OCI-LY1 (cell line): ENCODE results near the gene MEIS1.

ENCODE experiments used
- EZH2 ChIP-seq: fragments of 200-600 bp; sonication (generic), shearing (Covaris generic); IDR thresholded peaks from 2 replicates; pipeline ENCODE4 v1.8.0; 2017; ENCODE audit warnings: borderline replicate concordance, mixed run types, mild to moderate bottlenecking, antibody characterized with exemption, low read length, moderate library complexity, mixed read lengths
- TF ChIP-seq, protein P1 (sequence below): fragments of 200-600 bp; sonication (generic), shearing (Covaris generic); IDR thresholded peaks from 2 replicates; pipeline ENCODE4 v1.5.1; 2017; ENCODE audit warnings: mild to moderate bottlenecking, antibody characterized with exemption, low read length, moderate library complexity, mixed read lengths

DNA sequence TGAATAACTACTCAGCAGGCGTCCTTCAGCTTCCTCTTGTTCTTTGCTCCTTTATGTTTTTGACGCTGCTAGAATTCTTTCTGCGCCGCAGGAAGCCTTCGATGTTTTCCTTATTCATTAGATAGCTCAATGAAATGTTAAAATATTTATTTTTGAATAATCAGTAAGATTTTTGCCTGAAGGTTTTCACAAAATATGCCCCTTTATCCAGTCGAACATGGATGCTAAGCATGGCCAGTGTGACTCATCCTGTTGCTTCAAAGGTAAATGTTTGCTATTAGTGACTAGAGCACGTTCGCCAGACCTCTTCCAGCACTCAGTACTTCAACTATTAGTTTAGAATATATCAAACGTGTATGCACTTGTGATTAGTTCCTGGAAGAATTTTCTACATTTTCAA, 7.6 kb upstream of the MEIS1 start:
- TF ChIP-seq, protein P1, sequence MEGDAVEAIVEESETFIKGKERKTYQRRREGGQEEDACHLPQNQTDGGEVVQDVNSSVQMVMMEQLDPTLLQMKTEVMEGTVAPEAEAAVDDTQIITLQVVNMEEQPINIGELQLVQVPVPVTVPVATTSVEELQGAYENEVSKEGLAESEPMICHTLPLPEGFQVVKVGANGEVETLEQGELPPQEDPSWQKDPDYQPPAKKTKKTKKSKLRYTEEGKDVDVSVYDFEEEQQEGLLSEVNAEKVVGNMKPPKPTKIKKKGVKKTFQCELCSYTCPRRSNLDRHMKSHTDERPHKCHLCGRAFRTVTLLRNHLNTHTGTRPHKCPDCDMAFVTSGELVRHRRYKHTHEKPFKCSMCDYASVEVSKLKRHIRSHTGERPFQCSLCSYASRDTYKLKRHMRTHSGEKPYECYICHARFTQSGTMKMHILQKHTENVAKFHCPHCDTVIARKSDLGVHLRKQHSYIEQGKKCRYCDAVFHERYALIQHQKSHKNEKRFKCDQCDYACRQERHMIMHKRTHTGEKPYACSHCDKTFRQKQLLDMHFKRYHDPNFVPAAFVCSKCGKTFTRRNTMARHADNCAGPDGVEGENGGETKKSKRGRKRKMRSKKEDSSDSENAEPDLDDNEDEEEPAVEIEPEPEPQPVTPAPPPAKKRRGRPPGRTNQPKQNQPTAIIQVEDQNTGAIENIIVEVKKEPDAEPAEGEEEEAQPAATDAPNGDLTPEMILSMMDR = no peak
- no peak for TF ChIP-seq EZH2
